ENCODE measurements around the gene LILRB2.
"Not testable (repeated sequence)": the region's sequence is repeated elsewhere in the genome, so short reads cannot be mapped to it uniquely, and the experiment has no call there.

- TF ChIP-seq PPARA (CRISPR knock-in tag; IDR thresholded peaks at IDR 0.05; ENCODE audit: borderline replicate concordance); PATZ1 (CRISPR knock-in tag; IDR thresholded peaks at IDR 0.05; ENCODE audit: borderline replicate concordance); RARB (CRISPR knock-in tag; IDR thresholded peaks at IDR 0.05); ZFP30 (CRISPR knock-in tag; IDR thresholded peaks at IDR 0.05); ZFP3 (CRISPR knock-in tag; IDR thresholded peaks at IDR 0.05); ZNF8 (CRISPR knock-in tag; IDR thresholded peaks at IDR 0.05); CREB5 (CRISPR knock-in tag; IDR thresholded peaks at IDR 0.05; ENCODE audit: low read depth); POU6F1 (CRISPR knock-in tag; IDR thresholded peaks at IDR 0.05; ENCODE audit: borderline replicate concordance, low read depth); BACH2 (CRISPR knock-in tag; IDR thresholded peaks at IDR 0.05; ENCODE audit: borderline replicate concordance); TOX (CRISPR knock-in tag; IDR thresholded peaks at IDR 0.05; ENCODE audit: borderline replicate concordance); ZNF70 (CRISPR knock-in tag; IDR thresholded peaks at IDR 0.05): not testable (repeated sequence)
These were observed 8.2 kb upstream of the LILRB2 start for GRCh38 chr19:54289160-54289559.
